ENCODE data around the gene GPR83. TPM values are rescaled to one million over a fixed set of nuclear protein-coding genes. Genes with fewer than 3 reads are reported as not detected.

GPR83 gene
- polyA plus RNA-seq, 3 donors: 0.07 to 0.12 TPM; not detected in 1

GRCh38 chr11:94405062-94405833 is 4.0 kb upstream of the GPR83 start:
- H3K27me3 Mint-ChIP-seq (ENCODE audit: low read depth in 3 of 3): peaks cover 20 to 30% (median 24%) of the 10 kb centered on the region in 3 donors
- H3K27ac Mint-ChIP-seq: no peak overlapping the region
- Histone ChIP-seq H3K9ac (ENCODE audit: insufficient read depth, low read length, poor library complexity, severe bottlenecking) (no peak overlapping the region), H3K4me3 (replicated peaks in 1 of 3; ENCODE audit: low read depth in 2 of 3, low read length in 3 of 3) (no peak overlapping the region), H3K4me1 (ENCODE audit: control insufficient read depth in 1 of 2, insufficient read depth in 2 of 2, low read length in 2 of 2) (no peaks in the 10 kb centered on the region), H3K36me3 (replicated peaks in 1 of 2; ENCODE audit: control insufficient read depth in 1 of 2, insufficient read depth in 2 of 2, low read length in 2 of 2) (no peaks in the 10 kb centered on the region), H4K20me1 (ENCODE audit: insufficient read depth, low read length) (no peaks in the 10 kb centered on the region), H2AFZ (ENCODE audit: insufficient read depth, low read depth, low read length, poor library complexity, severe bottlenecking) (no peak overlapping the region), H3K4me2 (replicated peaks; ENCODE audit: extremely low read depth, low read length, poor library complexity, severe bottlenecking) (no peak overlapping the region), H3K79me2 (ENCODE audit: insufficient read depth, low read length) (no peaks in the 10 kb centered on the region), H3K9me3 (replicated peaks in 1 of 2; ENCODE audit: control insufficient read depth in 1 of 2, insufficient read depth in 1 of 2, low read length in 2 of 2) (peaks cover 4 to 15% of the 10 kb centered on the region in 2 donors), H3K27ac (ENCODE audit: low read depth in 1 of 2, low read length in 2 of 2) (no peak overlapping the region), H3K27me3 (ENCODE audit: control insufficient read depth in 2 of 2, insufficient read depth in 2 of 2, low read length in 2 of 2) (peaks cover 23 to 26% of the 10 kb centered on the region in 2 donors)
- peaks cover 7% of the 10 kb centered on the region for H3K4me1 Mint-ChIP-seq
- H3K9me3 Mint-ChIP-seq: peaks cover 9 to 38% (median 19%) of the 10 kb centered on the region in 7 donors
- 95% methylated on average over 3 of the region's 4 CpGs for WGBS (ENCODE audit: insufficient coverage)
- no peak for DNase-seq
- no peak for TF ChIP-seq CTCF (IDR thresholded peaks at IDR 0.05)
- peaks cover 4 to 6% of the 10 kb centered on the region in 2 donors for H3K36me3 Mint-ChIP-seq
- intact Hi-C loops (cut with micrococcal nuclease): no loop called here
- H3K4me3 Mint-ChIP-seq: no peak overlapping the region

DNA sequence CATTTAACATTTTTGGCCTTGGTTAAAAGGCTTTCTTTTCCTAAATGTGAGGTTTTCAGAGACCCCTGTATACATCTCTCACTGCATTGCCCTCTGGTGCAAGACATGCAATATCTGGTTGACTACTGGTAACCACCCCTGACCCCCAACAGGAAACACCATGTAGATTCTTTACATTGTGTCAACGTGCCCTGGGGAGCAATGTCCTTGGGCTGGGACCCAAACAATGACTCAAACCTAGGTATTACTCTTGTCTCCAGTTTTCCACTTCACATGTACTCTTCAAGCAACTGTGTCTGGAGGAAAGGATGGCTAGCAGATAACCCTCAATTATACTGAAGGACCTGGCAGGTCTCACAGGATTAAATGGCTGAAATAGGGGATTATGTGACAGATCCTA is 1.1 kb upstream of the GPR83 start:
- Mint-ChIP-seq H3K27ac (no peak overlapping the region), H3K4me3 (peak overlapping the region in 1 of 2 donors; percentile 40), H3K36me3 (peaks cover 4% of the 10 kb centered on the region in 2 donors), H3K27me3 (ENCODE audit: low read depth in 3 of 3) (peaks cover 34 to 55% (median 48%) of the 10 kb centered on the region in 3 donors), H3K4me1 (peaks cover 7% of the 10 kb centered on the region), H3K9me3 (peaks cover 2 to 32% (median 9%) of the 10 kb centered on the region in 7 donors)
- Histone ChIP-seq H3K9me3 (replicated peaks in 1 of 2; ENCODE audit: control insufficient read depth in 1 of 2, insufficient read depth in 1 of 2, low read length in 2 of 2) (peaks cover 4 to 28% of the 10 kb centered on the region in 2 donors), H3K27me3 (ENCODE audit: control insufficient read depth in 2 of 2, insufficient read depth in 2 of 2, low read length in 2 of 2) (peaks cover 39 to 50% of the 10 kb centered on the region in 2 donors), H3K36me3 (replicated peaks in 1 of 2; ENCODE audit: control insufficient read depth in 1 of 2, insufficient read depth in 2 of 2, low read length in 2 of 2) (no peaks in the 10 kb centered on the region), H3K27ac (ENCODE audit: low read depth in 1 of 2, low read length in 2 of 2) (no peak overlapping the region), H3K4me3 (replicated peaks in 1 of 3; ENCODE audit: low read depth in 2 of 3, low read length in 3 of 3) (no peak overlapping the region), H4K20me1 (ENCODE audit: insufficient read depth, low read length) (no peaks in the 10 kb centered on the region), H3K4me2 (replicated peaks; ENCODE audit: extremely low read depth, low read length, poor library complexity, severe bottlenecking) (no peak overlapping the region), H3K9ac (ENCODE audit: insufficient read depth, low read length, poor library complexity, severe bottlenecking) (no peak overlapping the region), H3K4me1 (ENCODE audit: control insufficient read depth in 1 of 2, insufficient read depth in 2 of 2, low read length in 2 of 2) (no peaks in the 10 kb centered on the region), H3K79me2 (ENCODE audit: insufficient read depth, low read length) (no peaks in the 10 kb centered on the region), H2AFZ (ENCODE audit: insufficient read depth, low read depth, low read length, poor library complexity, severe bottlenecking) (no peak overlapping the region)
- WGBS (ENCODE audit: insufficient coverage): no CpG with 5 or more reads among the region's 1 CpG
- TF ChIP-seq CTCF (IDR thresholded peaks at IDR 0.05): no peak
- intact Hi-C loops (cut with micrococcal nuclease): no loop called here
- DNase-seq: no peak
